Activated T-cell treated with anti-CD3 and anti-CD28 coated beads for 1 hour (primary cell): ENCODE data around the gene UBE2M.
"Not testable (repeated sequence)": the region's sequence is repeated elsewhere in the genome, so short reads cannot be mapped to it uniquely, and the experiment has no call there.

Experiments
- DNase-seq: peaks from one replicate; pipeline ENCODE4 v3.0.0-alpha.2; 2020; ENCODE audit warnings: low read depth

Gene UBE2M

DNA sequence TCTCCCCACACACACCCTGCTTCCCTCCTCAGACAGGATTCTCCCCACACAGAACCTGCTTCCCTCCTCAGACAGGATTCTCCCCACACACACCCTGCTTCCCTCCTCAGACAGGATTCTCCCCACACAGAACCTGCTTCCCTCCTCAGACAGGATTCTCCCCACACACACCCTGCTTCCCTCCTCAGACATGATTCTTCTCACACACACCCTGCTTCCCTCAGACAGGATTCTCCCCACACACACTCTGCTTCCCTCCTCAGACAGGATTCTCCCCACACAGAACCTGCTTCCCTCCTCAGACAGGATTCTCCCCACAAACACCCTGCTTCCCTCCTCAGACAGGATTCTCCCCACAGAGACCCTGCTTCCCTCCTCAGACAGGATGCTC is 19.2 kb downstream of the UBE2M start:
- not testable (repeated sequence) for DNase-seq

DNA sequence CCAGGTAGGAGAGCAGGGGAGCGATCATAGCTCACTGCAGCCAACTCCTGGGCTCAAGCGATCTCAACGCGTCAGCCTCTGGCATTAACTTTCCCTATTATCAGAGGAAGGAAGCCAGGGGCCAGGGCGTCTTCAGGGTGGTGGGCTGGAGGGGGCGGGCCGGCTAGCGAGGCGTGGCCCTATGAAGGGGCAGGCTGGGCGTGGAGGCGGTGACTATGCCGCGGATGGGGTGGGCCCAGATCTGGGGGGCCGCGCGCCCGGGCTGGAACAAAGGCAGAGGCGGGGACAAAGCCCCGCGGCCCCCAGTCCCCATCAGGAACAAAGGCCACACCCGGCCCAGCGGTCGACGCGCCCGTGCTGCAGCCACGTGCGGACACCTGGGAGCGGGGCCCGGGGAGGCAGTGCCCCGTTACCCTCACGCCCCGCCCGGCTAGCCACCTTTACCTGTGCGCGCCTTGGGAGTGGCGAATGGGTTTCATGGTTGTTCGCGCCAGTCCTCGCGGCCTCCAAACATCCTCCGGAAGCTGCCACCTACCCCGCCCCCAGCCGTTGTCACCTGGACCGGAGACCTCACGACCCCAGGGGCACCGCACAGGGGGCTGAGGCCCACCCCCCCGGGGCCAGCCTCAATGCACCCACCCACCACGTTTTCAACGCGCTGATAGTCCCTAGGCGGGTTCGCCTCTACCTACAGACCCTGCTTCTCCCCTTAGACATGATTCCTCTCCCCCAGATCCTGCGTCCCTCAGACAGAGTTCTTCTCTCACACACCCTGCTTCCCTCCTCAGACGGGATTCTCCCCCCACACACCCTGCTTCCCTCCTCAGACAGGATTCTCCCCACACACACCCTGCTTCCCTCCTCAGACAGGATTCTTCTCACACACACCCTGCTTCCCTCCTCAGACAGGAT is 19.9 kb downstream of the UBE2M start:
- no peak for DNase-seq

DNA sequence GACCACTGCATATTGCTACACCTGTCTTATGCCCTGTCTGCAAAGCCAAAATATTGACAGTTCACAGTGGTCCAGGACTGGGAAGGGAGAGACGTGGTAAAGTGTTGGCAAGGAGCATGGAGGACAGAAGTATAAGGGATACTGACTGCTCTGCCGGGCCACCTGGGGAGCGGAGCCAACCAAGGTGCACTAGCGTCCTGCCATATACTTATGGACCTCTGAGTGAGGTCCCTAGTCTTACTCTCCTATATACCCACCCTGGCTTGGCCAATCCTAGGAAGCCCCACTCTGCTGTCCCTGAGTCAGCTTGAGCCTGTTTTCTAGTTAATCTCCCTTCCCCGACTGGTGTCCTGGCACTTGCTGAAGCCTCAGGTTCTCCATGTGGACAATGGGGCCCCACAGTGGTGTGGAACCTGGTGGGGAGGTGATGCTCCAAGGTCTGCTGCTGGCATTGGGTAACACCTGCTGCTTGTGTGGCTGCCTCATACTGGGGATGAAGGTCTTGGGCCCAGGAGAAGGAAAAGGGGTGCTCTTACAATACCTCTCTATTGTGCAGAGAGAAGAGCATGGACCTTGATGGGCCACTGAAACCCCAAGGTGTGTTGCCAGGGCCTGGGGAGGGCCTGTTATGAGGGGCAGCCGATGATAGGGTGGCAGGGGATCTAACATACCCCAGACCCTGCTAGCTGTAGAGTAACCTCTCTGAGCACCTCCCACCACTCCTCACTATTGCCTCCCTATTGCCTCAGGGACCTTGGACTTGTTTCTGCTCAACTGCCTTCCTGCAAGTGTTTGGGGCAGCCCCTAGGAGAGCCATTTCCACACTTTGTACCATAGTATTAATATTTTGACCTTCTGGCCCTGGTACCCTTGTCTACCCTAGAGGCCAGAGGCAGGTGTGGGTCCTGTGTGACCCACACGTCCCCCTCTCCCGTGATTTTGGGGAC is 21.3 kb downstream of the UBE2M start:
- no peak for DNase-seq

DNA sequence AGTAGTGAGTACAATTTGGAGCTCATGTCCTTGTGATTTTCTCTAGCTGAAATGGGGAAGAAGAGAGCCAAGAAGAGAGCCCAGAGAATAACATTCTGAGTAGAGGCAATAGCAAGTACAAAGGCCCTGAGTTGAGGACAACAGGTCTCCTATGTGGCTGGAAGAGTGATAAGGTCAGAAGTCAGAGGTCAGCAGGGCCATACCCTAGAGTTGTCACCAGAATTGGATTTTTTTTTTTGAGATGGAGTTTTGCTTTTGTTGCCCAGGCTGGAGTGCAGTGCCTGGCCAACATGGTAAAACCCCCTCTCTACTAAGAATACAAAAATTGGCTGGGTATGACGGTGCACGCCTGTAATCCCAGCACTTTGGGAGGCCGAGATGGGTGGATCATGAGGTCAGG is 22.6 kb downstream of the UBE2M start:
- DNase-seq, result no peak

DNA sequence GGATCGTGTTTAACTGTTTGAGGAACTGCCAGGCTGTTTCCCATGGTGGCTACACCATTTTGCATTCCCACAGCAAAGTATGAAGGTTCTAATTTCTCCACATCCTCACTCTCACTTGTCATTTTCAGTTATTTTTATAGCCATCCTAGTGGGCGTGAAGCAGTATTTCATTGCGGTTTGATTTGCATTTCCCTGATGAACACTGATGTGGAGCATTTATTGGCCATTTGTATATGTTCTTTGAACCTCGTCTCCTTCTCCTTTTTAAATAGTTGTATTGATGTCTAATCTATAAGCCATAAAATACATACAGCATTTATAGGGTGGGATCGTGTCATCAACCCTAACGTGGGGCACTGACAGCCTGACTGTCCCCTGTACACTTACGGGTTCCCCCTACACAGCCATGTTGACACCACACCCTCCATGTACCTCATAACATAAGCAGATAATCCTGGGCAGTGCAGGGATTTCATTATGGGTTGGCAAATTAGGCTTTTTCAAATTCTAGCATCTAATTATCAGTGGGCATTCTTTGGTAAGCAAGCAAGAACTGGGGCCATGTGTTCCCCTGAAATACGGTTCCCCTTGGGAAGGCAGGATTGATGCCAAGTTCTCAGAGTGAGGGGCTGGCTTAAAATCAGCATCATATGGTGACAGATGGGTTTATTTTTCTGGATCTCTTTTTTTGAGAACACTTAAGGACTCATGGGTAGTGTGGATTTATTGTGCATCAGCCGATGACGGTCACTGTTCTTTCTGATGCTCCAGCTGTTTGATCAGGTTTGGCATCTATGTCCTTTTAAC is 27.2 kb downstream of the UBE2M start:
- no peak for DNase-seq

DNA sequence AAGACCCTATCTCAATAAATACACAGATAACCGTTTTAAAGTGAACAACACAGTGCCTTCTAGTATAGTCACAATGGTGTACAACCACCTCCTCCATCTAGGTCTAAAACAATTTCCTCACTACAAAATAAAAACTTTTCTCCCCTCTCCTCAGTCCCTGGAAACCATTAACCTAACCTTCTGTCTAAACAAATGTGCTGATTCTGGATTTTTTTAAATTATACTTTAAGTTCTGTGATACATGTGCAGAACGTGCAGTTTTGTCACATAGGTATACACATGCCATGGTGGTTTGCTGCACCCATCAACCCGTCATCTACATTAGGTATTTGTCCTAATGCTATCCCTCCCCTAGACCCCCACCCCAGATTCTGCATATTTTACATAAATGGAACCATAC is 29.0 kb downstream of the UBE2M start:
- no peak for DNase-seq

DNA sequence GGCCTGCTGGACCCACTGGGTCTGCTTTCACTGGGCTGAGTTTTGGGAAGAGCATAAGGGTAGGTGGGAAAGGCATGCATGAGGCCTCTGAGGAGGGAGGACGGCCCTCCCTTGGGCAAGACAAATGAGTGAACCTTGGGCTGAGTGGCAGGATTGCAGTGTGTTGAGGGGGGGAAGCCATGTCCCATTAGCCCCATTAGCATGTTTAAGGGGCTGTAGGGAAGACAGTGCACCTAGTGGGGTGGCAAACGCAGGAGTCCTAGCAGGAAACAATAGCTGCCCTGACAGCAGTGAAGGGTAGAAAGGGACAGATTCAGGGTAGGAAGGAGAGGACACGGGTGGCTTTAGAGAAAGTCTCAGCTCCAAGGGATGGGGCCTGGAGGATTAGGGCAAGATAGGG is 35.7 kb downstream of the UBE2M start:
- no peak for DNase-seq

DNA sequence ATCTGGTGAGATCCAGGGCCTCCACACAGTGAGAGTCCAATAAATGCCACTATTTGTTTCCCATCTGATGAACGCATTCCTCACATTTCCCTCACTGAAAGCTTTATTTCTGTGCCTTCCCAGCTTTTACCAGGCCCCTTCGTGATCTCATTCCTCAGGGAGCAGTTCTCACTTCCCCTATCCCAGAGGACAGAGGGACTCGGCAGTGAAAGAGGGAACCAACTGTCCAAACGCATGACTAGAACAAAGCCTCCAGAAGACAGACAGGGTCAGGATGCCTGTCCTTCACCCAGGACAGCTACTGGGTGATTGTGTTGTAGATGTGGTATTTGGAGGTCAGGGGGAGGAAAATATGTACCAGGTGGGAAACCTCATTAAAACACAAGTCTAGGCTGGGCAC is 36.8 kb downstream of the UBE2M start:
- no peak for DNase-seq

DNA sequence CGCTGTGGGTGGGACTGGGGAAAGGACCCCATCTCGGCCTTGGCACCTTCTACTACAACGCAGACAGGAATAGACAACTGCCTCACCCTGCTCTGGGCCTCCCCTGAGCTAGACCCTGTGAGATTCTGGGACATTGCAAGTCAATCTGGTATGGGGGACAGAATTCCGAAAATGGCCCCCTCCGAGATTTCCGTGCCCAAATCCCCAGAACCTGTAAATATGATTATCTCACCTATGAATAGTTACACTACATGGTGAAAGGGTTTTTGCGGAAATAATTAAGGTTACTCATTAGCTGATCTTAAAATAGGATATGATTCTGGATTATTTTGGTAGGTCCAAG is 38.2 kb downstream of the UBE2M start:
- DNase-seq, result no peak

DNA sequence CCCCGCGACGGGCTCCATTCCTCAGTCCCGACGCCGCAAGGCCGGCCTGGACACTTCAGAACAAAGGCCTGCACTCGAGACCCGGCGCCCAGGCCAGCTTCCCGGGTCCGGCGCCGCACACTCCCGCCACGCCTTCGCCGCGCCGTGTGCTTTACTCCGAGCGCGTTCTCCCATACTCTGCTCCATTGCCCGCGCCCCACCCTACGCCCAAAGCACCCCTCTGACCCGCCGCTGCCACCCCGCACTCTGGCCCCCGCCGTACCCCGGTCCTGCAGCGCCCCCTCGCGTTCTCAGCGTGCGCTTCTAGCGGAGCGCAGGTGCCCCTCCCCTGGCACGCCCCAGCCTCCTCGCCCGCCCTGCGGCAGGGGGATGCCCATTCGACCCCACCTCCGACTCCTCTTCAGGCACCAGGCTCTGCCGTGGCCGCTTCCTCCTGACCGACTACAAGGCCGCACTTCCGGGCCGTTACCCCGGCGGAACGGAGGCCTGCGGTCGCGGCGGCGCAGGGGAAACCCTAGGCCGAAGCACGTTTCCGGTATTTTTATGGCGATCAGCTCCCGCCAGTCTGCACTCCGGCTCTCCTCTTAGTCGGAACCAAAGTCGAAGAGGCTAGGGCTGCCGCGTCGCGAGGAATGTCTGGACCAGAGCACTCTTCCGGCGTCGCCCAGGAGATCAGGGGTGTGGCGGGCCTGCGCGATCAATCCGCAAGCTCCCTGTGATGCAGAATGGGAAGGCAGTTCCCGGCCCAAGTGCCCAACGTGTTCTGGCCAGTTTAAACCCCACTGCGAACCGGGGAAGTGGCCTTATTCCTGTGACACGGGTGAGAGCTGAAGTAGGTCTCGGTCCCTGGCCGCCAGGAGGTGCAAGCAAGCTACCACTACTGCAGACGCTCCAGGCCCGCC is 38.8 kb downstream of the UBE2M start, which contains the start of gene ZBTB45:
ZBTB45 (minus strand) TSS at position 456 of the 902 bp plus-strand sequence. CDS start 2,137 bp downstream, outside the sequence.
- peak; percentile 83 for DNase-seq

DNA sequence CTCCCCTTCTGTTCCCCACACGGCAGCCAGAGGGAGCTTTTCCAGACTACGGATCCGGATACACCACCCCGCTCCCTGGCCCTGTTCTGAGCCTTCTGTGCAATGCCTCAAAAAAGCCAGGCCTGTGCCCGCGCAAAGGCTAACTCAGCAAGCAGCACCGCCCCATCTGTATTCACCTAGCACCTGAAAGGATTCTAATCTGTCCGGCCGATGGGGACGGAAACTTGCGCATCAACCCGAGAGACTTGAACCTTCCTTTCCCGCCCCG is 39.4 kb downstream of the UBE2M start:
- peak; percentile 30 for DNase-seq

DNA sequence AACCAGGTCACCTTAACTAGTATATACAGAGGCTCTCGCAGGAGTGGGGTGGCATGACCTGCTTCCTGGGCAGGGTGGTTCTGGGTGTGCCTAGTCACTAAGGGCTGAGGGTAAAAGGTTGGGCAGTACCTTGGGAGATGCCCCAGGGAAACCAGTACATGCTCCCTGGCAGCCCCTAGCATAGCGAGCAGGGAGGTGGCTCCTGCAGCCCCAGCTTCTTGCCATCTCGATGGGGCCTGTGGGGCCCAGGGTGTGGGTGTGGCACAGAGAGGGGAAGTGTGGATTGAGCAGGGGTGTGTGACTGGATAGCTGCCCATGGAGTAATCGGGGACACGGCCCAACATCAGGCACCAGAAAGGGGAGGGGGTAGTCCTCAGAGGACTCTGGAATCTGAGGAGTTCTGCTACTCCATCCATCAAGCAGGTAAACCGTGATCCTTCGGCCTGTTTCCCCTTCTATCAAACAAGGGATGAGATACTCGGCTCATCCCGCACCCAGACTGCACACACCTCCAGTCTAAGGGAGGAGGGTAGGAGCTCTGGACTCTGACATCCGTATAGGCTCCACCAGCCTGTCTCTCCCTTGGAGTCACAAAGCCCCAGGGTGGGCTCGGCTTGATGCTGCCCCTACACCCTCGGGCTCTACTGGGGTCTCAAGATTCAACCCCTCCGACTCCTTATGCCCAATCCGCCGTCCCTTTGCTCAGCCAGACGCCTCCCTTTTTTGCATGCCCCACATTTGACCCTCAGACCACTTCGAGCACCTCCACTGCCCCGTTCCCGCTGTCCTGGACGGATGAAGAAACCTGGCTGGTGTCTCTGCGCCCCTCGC is 39.9 kb downstream of the UBE2M start:
- no peak for DNase-seq

DNA sequence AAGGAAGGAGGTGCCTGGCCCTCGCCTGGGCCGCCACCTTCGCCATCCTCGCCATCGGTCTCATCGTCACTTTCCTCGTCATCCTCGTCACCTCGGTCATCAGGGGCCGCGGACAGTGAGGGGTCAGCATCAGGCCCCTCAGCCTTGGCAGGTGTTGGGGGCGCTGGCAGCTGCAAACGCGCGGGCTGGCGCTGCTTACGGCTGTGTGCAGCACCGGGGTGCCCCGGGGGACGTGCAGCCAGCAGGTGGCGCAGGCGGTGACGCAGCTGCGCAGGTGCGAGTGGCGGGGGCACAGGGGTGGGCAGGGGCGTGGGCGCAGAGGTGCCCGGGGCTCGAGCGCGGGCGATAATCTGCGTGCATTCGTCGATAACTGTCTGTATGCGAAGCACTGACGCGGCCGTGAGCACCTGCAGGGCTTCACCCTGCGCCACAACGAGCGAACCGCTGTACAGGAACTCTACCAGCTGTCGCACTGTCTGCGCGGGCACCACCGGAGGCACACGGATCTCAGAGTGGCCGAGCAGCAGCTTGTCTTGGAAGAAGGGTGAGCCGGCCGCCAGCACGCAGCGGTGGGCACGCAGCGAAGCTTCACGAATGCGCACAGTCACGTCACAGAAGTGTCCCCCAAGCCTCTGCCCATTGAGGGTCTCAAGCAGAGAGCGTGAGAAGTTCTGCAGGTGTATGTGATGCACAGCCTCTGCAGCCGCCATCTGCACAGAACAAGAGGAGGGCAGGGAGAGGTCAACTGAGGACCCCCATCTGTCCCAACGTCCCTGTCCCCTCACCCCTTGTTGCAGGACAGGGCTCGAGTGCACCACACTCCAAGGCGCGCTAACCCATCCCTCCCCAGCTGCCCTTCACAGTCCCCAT is 41.2 kb downstream of the UBE2M start:
- no peak for DNase-seq

DNA sequence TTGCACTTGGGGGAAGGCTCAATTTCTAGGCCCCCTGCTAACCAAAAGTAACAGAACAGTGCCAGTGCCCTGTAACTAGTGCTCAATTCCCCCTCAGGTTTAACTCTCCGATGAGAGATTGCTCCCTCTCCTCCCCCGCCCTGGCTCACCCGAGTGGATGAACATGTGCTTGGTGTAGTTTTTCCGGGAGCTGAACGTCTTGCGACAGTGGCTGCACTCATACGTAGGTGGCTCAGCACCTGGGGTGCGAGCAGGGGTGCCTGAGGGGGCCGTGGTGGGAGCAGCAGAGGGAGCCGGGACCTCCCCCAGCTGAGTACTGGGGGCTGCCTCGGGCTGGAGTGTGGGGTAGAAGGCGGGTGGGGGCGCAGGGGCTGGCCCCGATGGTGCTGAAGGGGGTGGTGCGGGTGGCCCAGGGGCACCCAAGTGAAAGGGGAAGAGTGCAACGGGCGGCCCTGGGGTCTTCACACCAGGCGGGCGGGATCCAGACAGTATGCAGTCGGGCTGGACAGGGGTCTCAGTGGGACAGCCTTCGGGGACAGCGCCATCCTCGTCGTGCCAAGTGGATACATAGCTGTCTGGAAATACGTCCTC is 42.1 kb downstream of the UBE2M start:
- DNase-seq, result no peak

DNA sequence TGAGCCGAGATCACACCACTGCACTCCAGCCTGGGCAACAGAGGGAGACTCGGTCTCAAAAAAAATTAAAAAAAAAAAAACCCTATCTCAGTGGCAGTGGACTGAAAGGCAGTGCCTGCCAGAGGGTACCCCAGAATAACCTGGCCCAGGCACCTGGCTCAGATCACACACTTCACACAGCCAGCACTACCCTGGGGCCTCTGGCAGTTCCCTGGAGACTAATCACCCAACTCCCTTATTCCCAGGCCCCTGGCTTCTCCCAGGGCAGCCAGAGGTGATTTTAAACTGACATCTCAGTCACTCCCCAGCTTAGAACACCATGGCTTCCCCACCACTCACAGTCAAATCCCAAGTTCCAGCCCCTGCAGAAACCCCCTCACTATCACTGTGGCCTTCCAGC is 43.2 kb downstream of the UBE2M start:
- DNase-seq, result no peak

DNA sequence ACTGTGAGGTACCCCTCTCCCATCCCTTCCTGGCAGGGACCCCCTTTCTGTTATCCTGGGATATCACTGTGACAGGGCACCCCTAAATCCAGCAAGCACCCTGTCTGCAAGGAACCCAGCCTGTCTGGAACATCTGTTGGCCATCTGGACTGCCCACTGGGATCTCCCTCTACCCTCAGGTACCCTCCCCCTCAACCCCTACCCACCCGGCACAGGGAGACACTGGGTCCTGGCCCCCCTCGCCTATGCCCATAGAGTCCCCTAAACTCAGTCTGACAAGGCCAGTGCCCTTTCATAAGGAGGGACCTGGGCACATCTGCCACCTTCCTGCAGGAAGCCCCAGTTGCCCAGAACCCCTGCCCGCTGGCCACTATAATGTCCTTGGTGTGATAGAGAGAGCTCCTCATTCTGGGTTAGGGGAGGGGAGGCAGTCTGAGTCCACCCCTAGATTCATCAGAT is 43.8 kb downstream of the UBE2M start:
- no peak for DNase-seq

DNA sequence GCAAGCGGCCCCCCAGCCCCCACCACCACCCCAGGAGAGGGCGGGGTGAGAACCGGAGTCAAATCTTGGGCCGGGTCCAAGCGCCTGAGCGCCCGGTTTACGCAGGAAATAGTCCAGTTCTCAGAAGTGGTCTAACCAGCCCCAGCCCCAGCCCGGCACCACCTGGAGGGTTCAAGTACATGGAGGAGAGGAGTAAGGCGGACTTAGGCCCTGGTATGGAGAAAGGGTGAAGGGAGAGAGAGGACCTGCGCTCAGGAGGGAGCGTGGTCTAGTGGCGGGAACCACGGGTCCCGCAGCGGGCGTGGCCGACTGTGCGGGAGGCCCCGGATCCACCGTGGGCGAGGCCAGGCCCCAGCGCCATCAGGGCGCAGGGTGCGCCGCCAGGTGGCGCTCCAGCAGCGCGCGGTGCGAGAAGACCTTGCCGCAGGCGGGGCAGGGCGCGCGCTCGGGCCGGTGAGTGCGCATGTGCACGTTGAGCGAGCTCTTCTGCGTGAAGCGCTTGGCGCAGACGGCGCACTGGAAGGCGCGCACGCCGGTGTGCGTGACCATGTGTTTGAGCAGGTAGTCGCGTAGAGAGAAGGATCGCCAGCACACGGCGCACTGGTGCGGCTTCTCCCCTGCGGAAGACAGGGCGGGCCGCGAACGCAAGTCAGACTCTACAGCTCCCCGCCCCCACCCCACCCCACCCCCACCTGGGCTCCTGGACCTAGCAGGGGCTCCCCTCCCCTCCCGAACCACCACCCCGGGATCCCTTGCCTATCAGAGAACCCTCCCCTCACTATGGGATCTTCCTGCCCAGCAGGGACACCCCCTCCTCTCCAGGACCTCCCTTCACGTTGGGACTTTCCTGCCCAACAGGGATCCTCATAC is 44.5 kb downstream of the UBE2M start:
- peak; percentile 94 for DNase-seq

DNA sequence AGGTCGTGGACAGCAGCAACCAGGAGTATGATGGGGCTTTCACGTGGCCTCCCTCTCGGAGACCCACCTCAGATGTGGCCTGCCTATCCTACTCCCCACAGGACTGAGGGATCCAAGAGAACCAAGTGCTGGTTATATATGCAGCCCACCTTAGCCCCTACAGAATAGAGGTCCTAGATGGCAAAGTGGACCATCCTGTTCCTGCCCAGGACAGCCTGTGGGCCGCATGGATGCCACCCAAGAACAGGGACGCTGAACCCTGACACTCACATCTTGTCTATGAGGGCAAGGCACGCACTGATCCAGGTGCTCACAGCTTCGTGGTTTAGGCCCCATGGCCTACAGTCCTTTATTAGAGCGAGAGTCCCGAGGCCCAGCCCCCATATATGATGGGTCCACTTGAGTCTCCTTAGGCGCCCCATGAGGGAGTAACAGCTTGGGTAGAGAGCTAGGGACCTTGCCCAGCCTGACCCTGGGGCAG is 45.2 kb downstream of the UBE2M start:
- no peak for DNase-seq
